ENCODE data around the gene NUAK2.
A peak's percentile ranks its signal among the peaks of the same experiment; 100 is the strongest.

The NUAK2 gene

DNA sequence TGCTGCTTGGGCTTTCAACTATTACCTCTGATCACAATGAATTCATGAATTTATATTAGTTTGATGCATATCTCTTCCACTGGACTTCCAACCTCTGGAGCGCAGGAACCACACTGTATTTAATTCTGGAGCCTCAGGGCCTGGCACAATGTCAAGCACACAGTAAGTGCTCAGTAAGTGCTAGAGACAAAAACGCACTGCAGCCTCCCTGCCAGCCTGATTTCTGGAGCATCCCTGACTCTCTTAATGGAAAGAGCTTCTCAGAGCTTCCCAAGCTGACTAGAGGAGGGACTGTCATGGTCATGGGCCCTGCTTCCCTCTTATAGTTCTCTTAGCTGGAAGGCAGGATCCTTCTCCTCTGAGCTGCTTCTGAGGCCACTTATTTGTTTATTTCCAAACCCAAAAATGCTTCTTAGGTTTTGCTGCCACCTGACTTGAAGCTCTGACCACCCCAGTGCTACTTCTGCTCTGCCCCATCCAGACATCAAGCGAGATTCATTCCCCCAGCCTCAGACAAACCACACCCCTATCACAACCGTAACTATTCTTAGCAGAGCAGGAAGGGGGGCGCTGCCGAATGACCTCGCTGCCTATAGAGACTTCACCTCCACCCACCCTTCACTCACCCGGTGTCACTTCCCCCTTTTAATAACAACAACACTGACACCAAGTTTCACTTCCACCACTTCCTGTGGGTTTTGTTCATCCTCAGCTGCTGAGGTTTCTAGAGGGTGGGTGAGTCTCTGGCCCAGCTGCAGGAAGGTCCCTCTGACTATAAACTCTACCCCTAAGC is 33.6 kb downstream of the NUAK2 start:
- Histone ChIP-seq H3K18ac (ENCODE audit: low read length) (peak overlapping the region; percentile 41), H3K14ac (ENCODE audit: low read length) (no peak overlapping the region), H3K4me3 (ENCODE audit: low read length in 2 of 2) (no peak overlapping the region), H3K79me1 (ENCODE audit: low read depth, low read length) (no peaks in the 10 kb centered on the region), H3K27ac (replicated peaks; ENCODE audit: low read length) (no peak overlapping the region), H2BK5ac (ENCODE audit: low read length) (no peak overlapping the region), H3K4me2 (ENCODE audit: insufficient read depth, low read length, poor library complexity, severe bottlenecking) (no peak overlapping the region), H2BK15ac (ENCODE audit: low read length) (no peak overlapping the region), H3K4ac (ENCODE audit: low read length) (no peak overlapping the region), H4K8ac (ENCODE audit: low read depth, low read length) (no peak overlapping the region), H3K23ac (ENCODE audit: low read depth, low read length, poor library complexity) (no peak overlapping the region), H3K9ac (ENCODE audit: low read depth, low read length, poor library complexity) (no peak overlapping the region), H3K36me3 (replicated peaks in 1 of 2; ENCODE audit: control insufficient read depth in 2 of 2, insufficient read depth in 2 of 2, low read length in 2 of 2) (no peaks in the 10 kb centered on the region), H2AFZ (ENCODE audit: low read length) (peak overlapping the region; percentile 68), H2AK5ac (ENCODE audit: low read depth, low read length) (peak overlapping the region; percentile 26), H2BK12ac (ENCODE audit: low read length) (no peak overlapping the region), H4K91ac (ENCODE audit: low read depth, low read length, poor library complexity) (no peak overlapping the region), H3K9me3 (replicated peaks in 1 of 2; ENCODE audit: control insufficient read depth in 2 of 2, insufficient read depth in 1 of 2, low read depth in 1 of 2, low read length in 2 of 2) (no peaks in the 10 kb centered on the region), H3K4me1 (ENCODE audit: control insufficient read depth in 2 of 2, insufficient read depth in 1 of 2, low read depth in 1 of 2, low read length in 2 of 2) (peaks cover 41 to 50% of the 10 kb centered on the region in 2 donors), H3K27me3 (ENCODE audit: control insufficient read depth in 3 of 3, insufficient read depth in 3 of 3, low read depth in 1 of 3, low read length in 3 of 3) (no peaks in the 10 kb centered on the region), H2BK120ac (ENCODE audit: low read depth, low read length) (no peak overlapping the region)
- no peak for DNase-seq (ENCODE audit: low spot score)
- no CpG with 5 or more reads among the region's 8 CpGs for WGBS, 2 donors (ENCODE audit: extremely low coverage in 2 of 2, insufficient read length in 2 of 2, insufficient replicate concordance in 1 of 2)

DNA sequence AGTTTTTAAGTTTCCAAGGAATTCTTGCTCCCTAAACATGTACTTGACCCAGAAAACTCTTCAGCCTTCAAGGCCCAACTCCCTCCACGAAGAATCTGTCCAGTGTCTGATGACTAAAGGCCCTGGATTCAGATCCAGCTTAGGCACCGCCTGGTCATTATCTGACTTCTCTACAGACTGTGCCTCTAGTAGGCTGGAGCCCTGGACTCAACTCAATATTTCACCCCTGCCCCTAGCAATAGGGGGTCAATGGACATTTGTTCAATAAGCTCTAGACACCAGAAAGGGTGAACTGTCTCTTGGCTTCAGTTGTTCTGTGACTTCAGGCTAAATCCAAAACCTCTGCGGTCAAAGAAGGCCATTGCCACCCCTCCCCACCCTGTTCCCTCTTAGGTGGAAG is 34.5 kb downstream of the NUAK2 start:
- H2BK5ac ChIP-seq (ENCODE audit: low read length): no peak overlapping the region
- H3K4ac ChIP-seq (ENCODE audit: low read length): no peak overlapping the region
- no peak overlapping the region for H4K8ac ChIP-seq (ENCODE audit: low read depth, low read length)

DNA sequence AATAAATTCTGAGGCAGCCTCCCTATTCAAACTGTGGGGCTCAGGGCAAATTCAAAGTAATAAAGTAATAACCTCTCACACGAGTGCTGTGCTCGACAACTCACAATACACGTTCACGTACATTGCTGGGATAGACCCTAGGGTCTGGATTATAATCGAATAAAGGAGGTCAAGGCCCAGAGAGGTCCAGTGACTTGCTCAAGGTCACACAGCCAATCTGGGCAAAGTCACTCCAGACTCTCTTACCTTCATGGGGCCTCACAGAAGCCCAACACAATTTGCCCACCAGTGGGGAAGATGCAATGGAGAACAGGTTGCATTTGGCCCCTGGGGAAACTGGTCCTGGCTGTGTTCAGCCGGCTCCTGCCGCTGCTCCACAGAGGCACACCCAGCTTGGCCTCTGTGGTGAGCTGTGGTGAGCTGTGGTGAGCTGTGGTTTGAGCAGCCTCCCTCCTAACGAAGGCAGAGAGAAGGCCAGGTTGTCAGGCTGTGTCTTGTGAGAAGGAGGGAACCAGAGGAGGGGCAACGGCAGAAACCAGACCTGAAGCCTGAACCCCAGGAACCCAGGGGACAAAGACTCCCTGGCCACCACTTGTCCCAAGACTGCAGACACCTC is 35.1 kb downstream of the NUAK2 start:
- H2BK15ac ChIP-seq (ENCODE audit: low read length): peak overlapping the region; percentile 7
- peak overlapping the region; percentile 4 for H2BK12ac ChIP-seq (ENCODE audit: low read length)
- no peak overlapping the region for H3K14ac ChIP-seq (ENCODE audit: low read length)
- H2BK5ac ChIP-seq (ENCODE audit: low read length): no peak overlapping the region
- no peak overlapping the region for H3K4me2 ChIP-seq (ENCODE audit: insufficient read depth, low read length, poor library complexity, severe bottlenecking)
- DNase-seq (ENCODE audit: low spot score): no peak
- peak overlapping the region; percentile 63 for H3K18ac ChIP-seq (ENCODE audit: low read length)
- H2AFZ ChIP-seq (ENCODE audit: low read length): no peak overlapping the region
- no peak overlapping the region for H2BK120ac ChIP-seq (ENCODE audit: low read depth, low read length)
- no peak overlapping the region for H4K91ac ChIP-seq (ENCODE audit: low read depth, low read length, poor library complexity)
- peak overlapping the region; percentile 41 for H2AK5ac ChIP-seq (ENCODE audit: low read depth, low read length)
- no peaks in the 10 kb centered on the region for H3K79me1 ChIP-seq (ENCODE audit: low read depth, low read length)
- H3K9ac ChIP-seq (ENCODE audit: low read depth, low read length, poor library complexity): no peak overlapping the region
- peak overlapping the region; percentile 66 for H4K8ac ChIP-seq (ENCODE audit: low read depth, low read length)
- H3K9me3 ChIP-seq (replicated peaks in 1 of 2; ENCODE audit: control insufficient read depth in 2 of 2, insufficient read depth in 1 of 2, low read depth in 1 of 2, low read length in 2 of 2): no peaks in the 10 kb centered on the region
- no peaks in the 10 kb centered on the region for H3K27me3 ChIP-seq (ENCODE audit: control insufficient read depth in 3 of 3, insufficient read depth in 3 of 3, low read depth in 1 of 3, low read length in 3 of 3)
- H3K36me3 ChIP-seq (replicated peaks in 1 of 2; ENCODE audit: control insufficient read depth in 2 of 2, insufficient read depth in 2 of 2, low read length in 2 of 2): no peaks in the 10 kb centered on the region
- H3K4me3 ChIP-seq (ENCODE audit: low read length in 2 of 2): no peak overlapping the region
- no peak overlapping the region for H3K23ac ChIP-seq (ENCODE audit: low read depth, low read length, poor library complexity)
- WGBS, 2 donors (ENCODE audit: extremely low coverage in 2 of 2, insufficient read length in 2 of 2, insufficient replicate concordance in 1 of 2): no CpG with 5 or more reads among the region's 9 CpGs
- no peak overlapping the region for H3K4ac ChIP-seq (ENCODE audit: low read length)
- peaks cover 43 to 50% of the 10 kb centered on the region in 2 donors for H3K4me1 ChIP-seq (ENCODE audit: control insufficient read depth in 2 of 2, insufficient read depth in 1 of 2, low read depth in 1 of 2, low read length in 2 of 2)
- no peak overlapping the region for H3K27ac ChIP-seq (replicated peaks; ENCODE audit: low read length)

More for the DNA sequence above, 34.5 kb downstream of the NUAK2 start:
- no peak overlapping the region for H2AK5ac ChIP-seq (ENCODE audit: low read depth, low read length)
- peak overlapping the region; percentile 68 for H2AFZ ChIP-seq (ENCODE audit: low read length)
- no peak overlapping the region for H3K9ac ChIP-seq (ENCODE audit: low read depth, low read length, poor library complexity)
- H3K36me3 ChIP-seq (replicated peaks in 1 of 2; ENCODE audit: control insufficient read depth in 2 of 2, insufficient read depth in 2 of 2, low read length in 2 of 2): no peaks in the 10 kb centered on the region
- no peak for DNase-seq (ENCODE audit: low spot score)
- no peak overlapping the region for H3K27ac ChIP-seq (replicated peaks; ENCODE audit: low read length)
- no peak overlapping the region for H2BK120ac ChIP-seq (ENCODE audit: low read depth, low read length)
- no peak overlapping the region for H4K91ac ChIP-seq (ENCODE audit: low read depth, low read length, poor library complexity)
- no CpG with 5 or more reads among the region's 3 CpGs for WGBS, 2 donors (ENCODE audit: extremely low coverage in 2 of 2, insufficient read length in 2 of 2, insufficient replicate concordance in 1 of 2)
- H3K27me3 ChIP-seq (ENCODE audit: control insufficient read depth in 3 of 3, insufficient read depth in 3 of 3, low read depth in 1 of 3, low read length in 3 of 3): no peaks in the 10 kb centered on the region
- H2BK12ac ChIP-seq (ENCODE audit: low read length): no peak overlapping the region
- no peak overlapping the region for H3K4me3 ChIP-seq (ENCODE audit: low read length in 2 of 2)
- no peak overlapping the region for H2BK15ac ChIP-seq (ENCODE audit: low read length)
- no peak overlapping the region for H3K14ac ChIP-seq (ENCODE audit: low read length)
- H3K4me1 ChIP-seq (ENCODE audit: control insufficient read depth in 2 of 2, insufficient read depth in 1 of 2, low read depth in 1 of 2, low read length in 2 of 2): peaks cover 43 to 50% of the 10 kb centered on the region in 2 donors
- no peak overlapping the region for H3K18ac ChIP-seq (ENCODE audit: low read length)
- no peak overlapping the region for H3K23ac ChIP-seq (ENCODE audit: low read depth, low read length, poor library complexity)
- H3K4me2 ChIP-seq (ENCODE audit: insufficient read depth, low read length, poor library complexity, severe bottlenecking): no peak overlapping the region
- no peaks in the 10 kb centered on the region for H3K9me3 ChIP-seq (replicated peaks in 1 of 2; ENCODE audit: control insufficient read depth in 2 of 2, insufficient read depth in 1 of 2, low read depth in 1 of 2, low read length in 2 of 2)
- H3K79me1 ChIP-seq (ENCODE audit: low read depth, low read length): no peaks in the 10 kb centered on the region

DNA sequence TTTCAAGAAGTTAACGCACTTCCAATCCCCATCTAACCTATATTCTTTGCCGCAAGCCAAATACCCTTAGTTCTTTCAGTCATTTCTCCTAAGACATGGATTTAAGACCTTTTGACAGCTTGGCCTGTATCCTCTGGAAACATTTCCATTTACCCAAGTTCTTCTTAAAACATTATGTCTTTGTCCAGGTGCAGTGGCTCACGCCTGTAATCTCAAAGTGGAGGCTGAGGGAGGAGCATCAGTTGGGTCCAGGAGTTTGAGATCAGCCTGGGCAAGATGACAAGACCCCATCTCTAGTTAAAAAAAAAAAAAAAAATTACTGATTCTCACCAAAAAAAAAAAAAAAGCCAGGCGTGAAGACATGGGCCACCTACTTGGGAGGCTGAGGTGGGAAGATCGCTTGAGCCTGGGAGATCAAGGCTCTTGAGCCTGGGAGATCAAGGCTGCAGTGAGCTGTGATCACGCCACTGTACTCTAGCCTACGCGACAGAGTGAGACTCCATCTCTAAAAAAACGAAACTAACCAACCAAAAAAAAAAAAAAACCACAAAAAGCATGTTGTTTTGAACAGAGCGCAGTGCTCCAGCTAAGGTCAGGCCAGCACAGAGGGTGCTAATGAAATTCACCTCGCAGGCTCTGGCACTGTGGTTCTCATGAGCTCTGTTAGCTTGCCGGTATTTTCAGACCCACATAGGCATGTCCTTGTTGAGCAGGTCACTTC is 36.0 kb downstream of the NUAK2 start:
- Histone ChIP-seq H3K23ac (ENCODE audit: low read depth, low read length, poor library complexity) (no peak overlapping the region), H2BK5ac (ENCODE audit: low read length) (no peak overlapping the region), H3K4me2 (ENCODE audit: insufficient read depth, low read length, poor library complexity, severe bottlenecking) (no peak overlapping the region), H4K91ac (ENCODE audit: low read depth, low read length, poor library complexity) (no peak overlapping the region), H3K79me1 (ENCODE audit: low read depth, low read length) (no peaks in the 10 kb centered on the region), H2AFZ (ENCODE audit: low read length) (no peak overlapping the region), H3K27me3 (ENCODE audit: control insufficient read depth in 3 of 3, insufficient read depth in 3 of 3, low read depth in 1 of 3, low read length in 3 of 3) (no peaks in the 10 kb centered on the region), H3K4me3 (ENCODE audit: low read length in 2 of 2) (no peak overlapping the region), H3K4ac (ENCODE audit: low read length) (no peak overlapping the region), H3K18ac (ENCODE audit: low read length) (no peak overlapping the region), H2BK12ac (ENCODE audit: low read length) (no peak overlapping the region), H3K9ac (ENCODE audit: low read depth, low read length, poor library complexity) (no peak overlapping the region), H3K9me3 (replicated peaks in 1 of 2; ENCODE audit: control insufficient read depth in 2 of 2, insufficient read depth in 1 of 2, low read depth in 1 of 2, low read length in 2 of 2) (no peaks in the 10 kb centered on the region), H3K36me3 (replicated peaks in 1 of 2; ENCODE audit: control insufficient read depth in 2 of 2, insufficient read depth in 2 of 2, low read length in 2 of 2) (no peaks in the 10 kb centered on the region), H3K4me1 (ENCODE audit: control insufficient read depth in 2 of 2, insufficient read depth in 1 of 2, low read depth in 1 of 2, low read length in 2 of 2) (peaks cover 43 to 50% of the 10 kb centered on the region in 2 donors), H2BK120ac (ENCODE audit: low read depth, low read length) (peak overlapping the region; percentile 13), H2BK15ac (ENCODE audit: low read length) (no peak overlapping the region), H4K8ac (ENCODE audit: low read depth, low read length) (no peak overlapping the region), H3K14ac (ENCODE audit: low read length) (no peak overlapping the region), H3K27ac (replicated peaks; ENCODE audit: low read length) (peak overlapping the region; percentile 94), H2AK5ac (ENCODE audit: low read depth, low read length) (no peak overlapping the region)
- WGBS, 2 donors (ENCODE audit: extremely low coverage in 2 of 2, insufficient read length in 2 of 2, insufficient replicate concordance in 1 of 2): no CpG with 5 or more reads among the region's 12 CpGs
- DNase-seq (ENCODE audit: low spot score): no peak

Measured in neuronal stem cell (in vitro differentiated cells).